HG03439 (cell line): Measurements from ENCODE around the gene C6orf136.

ENCODE experiments used
- ATAC-seq: cut with Tn5 transposase; IDR thresholded peaks from one replicate; pipeline ENCODE4 v1.9.1; 2021; ENCODE audit warnings: mild to moderate bottlenecking, moderate library complexity; ENCODE audit not compliant: unreplicated experiment

The C6orf136 gene

GRCh38 chr6:30685157-30686008 lies 38.5 kb downstream of the C6orf136 start:
- ATAC-seq, result no peak

GRCh38 chr6:30686009-30686907 lies 39.3 kb downstream of the C6orf136 start, which contains the start of gene PPP1R18:
Gene PPP1R18, minus strand, starts transcription at chr6:30686645. Its CDS starts 627 bp downstream, at chr6:30686018.
- ATAC-seq, result peak; percentile 18

GRCh38 chr6:30686908-30687658 lies 40.1 kb downstream of the C6orf136 start:
- ATAC-seq, result peak; percentile 44

- ATAC-seq, result no peak
These were observed 40.9 kb downstream of the C6orf136 start for GRCh38 chr6:30687659-30688431.

GRCh38 chr6:30688569-30688968 lies 41.6 kb downstream of the C6orf136 start:
- ATAC-seq, result no peak

- ATAC-seq, result no peak
These were observed 42.3 kb downstream of the C6orf136 start for GRCh38 chr6:30689022-30689865.

- ATAC-seq, result no peak
These were observed 43.1 kb downstream of the C6orf136 start for GRCh38 chr6:30689985-30690384.

GRCh38 chr6:30690403-30691207 lies 43.7 kb downstream of the C6orf136 start, which contains the start of gene NRM:
Gene NRM, minus strand, starts transcription at chr6:30690984. Its CDS starts 10 bp downstream, at chr6:30690974.
- no peak for ATAC-seq

- ATAC-seq, result no peak
These were observed 44.4 kb downstream of the C6orf136 start for GRCh38 chr6:30691208-30691847.

GRCh38 chr6:30696432-30696831 lies 49.5 kb downstream of the C6orf136 start:
- no peak for ATAC-seq

- no peak for ATAC-seq
These were observed 53.4 kb downstream of the C6orf136 start for GRCh38 chr6:30700340-30700739.
